T-helper 22 cell (primary cell): ENCODE data around the gene BAK1.

Experiments
- DNase-seq: peaks from one replicate; pipeline ENCODE4 v3.0.0-alpha.2; 2020; ENCODE audit warnings: low read depth

Gene BAK1

GRCh38 chr6:33579828-33580714 lies at the start of gene BAK1:
BAK1 (minus strand) TSS chr6:33580276; CDS start chr6:33577604, 2,672 bp downstream.
- DNase-seq = peak; percentile 77

GRCh38 chr6:33628401-33628964 lies 48.4 kb upstream of the BAK1 start:
- no peak for DNase-seq

GRCh38 chr6:33627876-33628275 lies 47.8 kb upstream of the BAK1 start:
- DNase-seq = no peak

- no peak for DNase-seq
Observed at GRCh38 chr6:33624856-33625255, 44.8 kb upstream of the BAK1 start.

GRCh38 chr6:33623895-33624381 lies 43.9 kb upstream of the BAK1 start:
- no peak for DNase-seq

GRCh38 chr6:33622456-33623431 lies 42.7 kb upstream of the BAK1 start:
- no peak for DNase-seq

GRCh38 chr6:33621711-33622388 lies 41.8 kb upstream of the BAK1 start:
- DNase-seq = peak; percentile 18

GRCh38 chr6:33620856-33621710 lies 41.0 kb upstream of the BAK1 start, which contains the start of gene ITPR3:
ITPR3 (plus strand) TSS chr6:33621322; CDS start chr6:33621603, 281 bp downstream.
- peak; percentile 73 for DNase-seq

- DNase-seq = no peak
Observed at GRCh38 chr6:33620158-33620855, 40.2 kb upstream of the BAK1 start.

GRCh38 chr6:33619166-33619840 lies 39.2 kb upstream of the BAK1 start:
- no peak for DNase-seq

- DNase-seq = no peak
Observed at GRCh38 chr6:33616913-33617312, 36.8 kb upstream of the BAK1 start.

GRCh38 chr6:33616113-33616512 lies 36.0 kb upstream of the BAK1 start:
- DNase-seq = no peak

GRCh38 chr6:33613795-33614168 lies 33.7 kb upstream of the BAK1 start:
- no peak for DNase-seq

- no peak for DNase-seq
Observed at GRCh38 chr6:33613146-33613794, 33.2 kb upstream of the BAK1 start.

- no peak for DNase-seq
Observed at GRCh38 chr6:33610779-33611732, 31.0 kb upstream of the BAK1 start.

GRCh38 chr6:33610067-33610466 lies 30.0 kb upstream of the BAK1 start:
- no peak for DNase-seq

GRCh38 chr6:33609528-33609927 lies 29.5 kb upstream of the BAK1 start:
- no peak for DNase-seq

GRCh38 chr6:33609019-33609418 lies 28.9 kb upstream of the BAK1 start:
- DNase-seq = no peak
